HG03066 (cell line): ENCODE results near the gene SOHLH1.

Source experiments
- ATAC-seq: cut with Tn5 transposase; IDR thresholded peaks from one replicate; pipeline ENCODE4 v1.9.1; 2021; ENCODE audit warnings: low read depth; ENCODE audit not compliant: unreplicated experiment

SOHLH1 gene

DNA sequence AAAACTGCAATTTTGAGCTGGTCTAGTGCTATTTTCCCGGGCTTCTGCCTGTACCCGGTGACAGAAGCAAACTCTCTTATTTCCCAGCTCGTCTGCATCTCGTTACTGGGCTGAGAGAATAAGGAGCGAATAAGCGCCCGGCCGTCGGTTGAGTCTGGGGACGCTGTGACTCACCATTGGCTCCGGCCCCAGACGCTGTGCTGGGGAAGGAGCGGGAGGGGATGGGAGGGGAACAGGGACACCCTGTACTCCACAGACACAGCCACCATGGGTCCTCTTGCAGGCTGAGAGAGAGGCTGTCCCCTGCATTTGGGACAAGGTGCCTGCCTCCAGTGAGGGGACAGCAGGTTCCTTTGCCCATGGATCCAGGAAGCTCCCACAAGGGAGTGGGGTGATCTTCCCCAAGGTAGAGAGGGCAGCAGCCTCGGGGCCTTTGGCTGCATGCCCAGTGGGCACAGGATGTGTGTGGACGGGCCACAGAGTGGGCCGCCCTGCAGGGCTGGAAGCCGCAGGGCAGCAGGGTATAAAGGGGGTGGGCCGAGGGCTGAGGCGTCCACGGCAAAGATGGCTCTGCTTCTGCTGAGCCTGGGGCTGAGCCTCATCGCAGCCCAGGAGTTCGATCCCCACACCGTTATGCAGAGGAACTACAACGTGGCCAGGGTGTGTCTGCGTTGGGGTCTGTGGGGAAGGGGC is 36.4 kb downstream of the SOHLH1 start, which contains the start of gene LCN9:
LCN9 (plus strand) TSS at position 552 of the 693 bp plus-strand sequence; CDS start at position 565, 13 bp downstream.
- no peak for ATAC-seq

DNA sequence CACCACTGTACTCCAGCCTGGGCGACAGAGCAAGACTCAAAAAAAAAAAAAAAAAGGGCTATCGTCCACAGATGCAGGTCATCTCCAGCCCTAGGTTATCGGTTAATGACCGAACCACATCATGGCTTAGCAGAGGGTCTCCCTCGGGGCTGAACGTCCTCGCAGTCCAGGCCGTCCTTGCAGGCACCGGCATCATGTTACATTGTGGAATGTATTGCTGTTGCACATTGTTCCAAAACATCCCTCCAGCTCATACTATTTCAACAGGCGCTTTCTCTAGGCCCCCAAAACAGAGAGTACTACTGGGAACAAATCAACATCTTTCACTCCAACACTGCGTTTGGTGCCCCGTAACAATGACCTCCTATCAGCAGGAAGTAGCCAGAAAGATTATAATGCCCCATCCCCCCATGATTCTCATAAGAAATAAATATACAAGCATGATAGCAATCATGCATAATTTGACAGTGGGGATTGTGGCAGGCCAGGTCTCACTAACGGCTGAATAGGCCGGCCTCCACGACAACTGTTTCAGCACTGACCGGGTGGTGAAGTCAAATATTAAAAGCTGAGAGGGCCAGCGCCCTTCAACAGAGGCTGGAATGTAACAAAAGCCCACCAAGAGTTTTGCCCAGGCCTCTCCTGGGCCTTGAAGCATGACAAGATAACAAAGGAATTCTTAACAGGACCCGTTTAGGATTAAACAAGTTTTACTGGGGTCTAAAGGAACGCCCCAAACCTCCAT is 37.3 kb downstream of the SOHLH1 start:
- no peak for ATAC-seq

DNA sequence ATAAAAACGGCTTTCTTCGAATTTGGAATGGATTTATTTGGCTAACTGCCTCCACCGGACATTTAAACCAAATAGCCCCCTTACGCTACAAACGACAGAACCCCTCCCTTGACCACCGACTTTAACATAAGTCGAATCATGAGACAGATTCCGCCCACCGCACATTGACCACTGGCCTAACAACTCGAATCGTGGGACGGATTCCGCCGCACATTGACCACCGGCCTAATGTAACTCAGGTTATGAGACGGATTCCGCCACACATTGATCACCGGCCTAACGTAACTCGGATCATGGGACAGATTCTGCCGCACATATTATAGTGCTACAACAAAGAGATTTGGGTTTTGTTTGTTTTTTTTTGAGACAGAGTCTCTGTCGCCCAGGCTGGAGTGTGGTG is 38.9 kb downstream of the SOHLH1 start:
- no peak for ATAC-seq

DNA sequence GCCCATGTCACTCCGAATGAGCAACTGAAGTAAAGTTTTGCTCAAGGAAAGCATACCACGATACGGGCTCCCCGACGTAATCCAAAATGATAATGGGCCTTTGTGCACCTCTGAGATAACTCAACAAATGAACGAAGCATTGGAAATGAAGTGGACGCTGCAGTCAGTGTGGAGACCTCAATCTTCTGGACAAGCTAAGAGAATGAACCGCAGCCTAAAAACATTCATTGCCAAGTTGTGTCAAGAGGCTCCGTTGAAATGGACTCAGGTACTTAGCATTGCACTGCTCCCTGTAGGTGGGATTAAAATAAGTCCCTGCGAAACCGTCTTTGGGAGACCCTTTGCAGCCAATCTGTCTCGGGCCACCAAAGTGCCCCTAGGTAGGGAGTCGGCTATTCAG is 40.0 kb downstream of the SOHLH1 start:
- ATAC-seq = no peak

DNA sequence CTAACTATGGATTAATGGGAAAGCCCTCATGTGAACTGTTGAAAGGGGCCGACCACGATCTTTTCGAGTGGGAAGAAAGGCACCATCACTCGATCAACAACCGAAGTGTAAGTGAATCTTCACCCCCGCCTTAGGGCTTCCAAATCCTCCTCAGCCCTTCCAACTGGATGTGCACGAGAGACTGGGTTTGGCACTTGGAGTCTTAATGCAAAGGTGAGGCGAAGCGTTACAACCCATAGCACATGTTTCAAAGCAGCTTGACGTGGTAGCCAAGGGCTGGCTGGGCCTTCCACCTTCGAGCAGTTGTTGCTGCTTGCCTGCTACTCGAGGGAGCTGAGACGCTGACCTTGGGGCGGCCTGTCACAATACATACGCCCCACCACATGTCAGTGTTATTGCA is 41.9 kb downstream of the SOHLH1 start:
- ATAC-seq = no peak

DNA sequence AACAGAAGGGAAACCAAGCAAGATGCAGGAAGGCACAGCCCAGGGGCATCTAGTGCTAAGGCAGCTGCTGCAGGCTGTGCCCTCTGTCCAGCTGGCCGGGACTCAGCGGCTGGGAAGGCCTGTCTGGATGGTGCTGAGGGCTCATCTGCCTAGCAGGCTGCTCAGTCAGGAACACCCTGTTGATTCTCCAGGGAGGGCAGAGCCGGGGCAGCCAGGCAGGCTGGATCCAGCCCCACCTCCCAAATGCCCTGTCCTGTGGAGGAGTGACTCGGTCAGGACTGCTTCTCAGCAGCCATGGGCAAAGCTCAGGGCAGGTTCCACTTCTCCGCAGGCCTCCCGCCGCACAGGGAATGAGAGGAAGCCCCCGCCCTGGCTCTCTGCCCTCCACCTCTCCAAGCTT is 44.0 kb downstream of the SOHLH1 start:
- ATAC-seq = no peak

DNA sequence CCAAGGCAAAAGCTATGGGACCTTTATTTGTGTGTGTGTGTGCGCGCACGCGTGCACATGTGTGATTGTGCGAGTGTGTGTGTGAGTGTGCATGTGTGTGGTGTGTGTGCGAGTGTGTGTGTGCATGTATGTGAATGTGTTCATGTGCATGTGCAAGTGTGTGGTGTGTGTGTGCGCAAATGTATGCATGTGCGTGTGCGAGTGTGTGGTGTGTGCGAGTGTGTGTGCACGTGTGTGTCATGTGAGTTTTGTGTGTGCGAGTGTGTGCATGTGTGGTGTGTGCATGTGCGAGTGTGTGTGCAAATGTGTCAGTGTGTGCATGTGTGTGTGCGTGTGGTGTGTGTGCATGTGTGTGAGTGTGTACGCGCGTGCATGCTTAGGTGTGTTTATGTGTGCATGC is 48.9 kb downstream of the SOHLH1 start:
- no peak for ATAC-seq

DNA sequence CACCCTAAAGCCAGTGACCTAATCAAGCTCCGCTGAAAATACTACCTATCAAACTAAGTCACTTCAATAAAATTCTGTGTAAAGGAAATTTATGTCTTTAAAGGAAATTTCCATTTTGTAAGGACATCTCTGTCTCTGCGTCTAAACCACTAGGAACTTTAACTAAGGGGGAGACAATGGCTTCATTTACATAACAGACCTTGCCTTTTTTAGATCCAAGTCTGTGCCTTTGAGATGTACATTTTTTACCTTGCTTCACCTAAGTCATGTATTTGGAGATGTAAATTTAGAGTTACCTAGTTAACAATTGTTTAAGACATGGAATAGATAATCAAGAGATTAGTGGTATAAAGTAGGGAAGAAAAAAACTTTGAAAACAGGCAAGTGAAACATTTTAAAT is 49.8 kb downstream of the SOHLH1 start:
- ATAC-seq = no peak

DNA sequence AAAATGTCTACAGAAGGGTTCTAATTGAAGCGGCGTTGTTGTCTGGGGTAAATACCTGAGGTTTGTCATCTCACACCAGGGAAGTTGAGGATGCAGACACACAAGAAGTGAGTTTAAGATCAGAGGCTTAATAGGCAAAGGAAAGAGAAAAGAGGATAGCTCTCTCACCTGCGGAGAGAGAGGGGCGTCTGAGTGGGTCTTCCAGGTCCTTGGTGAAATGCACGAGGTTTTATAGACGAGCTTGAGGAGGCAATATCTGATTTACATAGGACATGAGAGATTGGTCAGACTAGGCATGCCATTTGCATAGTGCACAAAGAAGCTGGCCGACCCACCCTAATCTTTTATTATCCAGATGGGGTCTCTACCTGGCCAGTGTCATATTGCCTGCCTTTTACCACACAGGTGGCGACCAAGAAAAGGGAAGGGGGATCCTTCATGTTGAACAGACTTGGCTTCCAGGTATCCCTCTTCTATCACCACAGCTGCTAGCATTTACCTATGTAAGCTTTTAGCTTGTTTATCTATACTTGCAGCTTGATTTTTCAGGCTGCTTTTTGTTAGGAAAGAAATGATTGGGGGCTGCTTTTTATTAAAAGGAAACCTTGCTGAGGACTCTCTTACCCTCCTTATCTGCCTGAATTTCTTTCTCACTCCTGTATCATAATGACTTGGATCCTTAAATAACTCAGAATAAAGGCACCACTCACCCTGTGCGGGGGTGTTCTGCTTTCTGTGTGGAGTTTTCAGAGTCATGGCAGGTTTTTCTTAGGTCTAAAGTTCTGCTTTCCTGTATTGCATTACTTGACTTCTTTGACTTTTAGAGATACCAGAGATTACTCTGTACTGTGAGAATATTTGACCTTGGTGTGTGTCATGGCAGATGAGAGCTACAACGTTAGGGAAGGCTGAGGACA is 50.5 kb downstream of the SOHLH1 start:
- ATAC-seq = no peak

DNA sequence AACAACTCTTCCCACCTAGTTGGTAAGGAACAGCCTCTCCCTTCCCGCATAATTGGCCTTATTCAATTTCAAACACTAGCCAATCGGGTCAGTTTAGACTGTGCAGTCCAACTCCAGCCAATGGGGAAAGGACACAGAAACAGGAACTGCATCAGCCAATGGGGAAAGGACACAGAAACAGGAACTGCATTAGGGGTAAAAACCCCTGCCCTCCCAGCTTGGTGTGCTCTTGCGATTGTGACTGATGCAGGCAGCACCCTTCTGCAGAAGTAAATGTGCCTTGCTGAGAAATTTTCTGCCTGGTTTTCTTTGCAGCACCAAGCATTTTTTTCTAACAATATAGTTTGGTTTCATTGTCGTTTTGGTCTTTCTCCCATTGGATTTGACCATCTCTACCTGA is 51.4 kb downstream of the SOHLH1 start:
- no peak for ATAC-seq

DNA sequence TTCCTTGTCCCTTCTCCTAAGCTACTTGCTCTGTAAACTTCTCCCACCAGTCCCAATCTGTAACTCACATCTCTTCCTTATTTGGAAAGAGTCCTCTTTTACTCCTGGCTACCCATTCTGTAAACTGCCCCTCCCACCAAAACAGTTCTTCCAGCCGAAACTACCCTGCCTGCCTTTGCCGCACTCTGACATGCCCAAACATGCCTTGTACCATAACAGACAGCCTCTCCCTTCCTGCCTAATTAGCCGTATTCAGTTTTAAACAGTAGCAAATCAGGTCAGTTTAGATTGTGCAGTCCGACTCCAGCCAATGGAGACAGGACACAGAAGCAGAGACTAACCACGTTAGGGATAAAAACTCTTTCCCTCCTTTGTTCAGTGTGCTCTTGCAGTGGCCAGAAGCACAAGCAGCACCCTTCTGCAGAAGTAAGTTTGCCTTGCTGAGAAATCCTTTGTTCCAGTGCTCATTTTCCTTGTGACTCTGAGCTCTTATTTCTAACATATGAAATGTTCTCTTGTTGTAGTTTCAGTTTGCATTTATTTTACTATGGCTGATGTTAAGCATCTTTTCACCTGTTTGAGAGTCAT is 54.6 kb downstream of the SOHLH1 start:
- no peak for ATAC-seq
